ENCODE data around the gene SEMA5B. TPM values are rescaled to one million over a fixed set of nuclear protein-coding genes. Genes with fewer than 3 reads are reported as not detected.

Gene SEMA5B
- total and polyA plus RNA-seq, 4 donors, result 0.20 to 1.1 (median 0.23) TPM

GRCh38 chr3:122932251-122932967, 95.2 kb downstream of the SEMA5B start:
- Histone ChIP-seq H3K36me3 (ENCODE audit: control insufficient read depth in 4 of 4, insufficient read depth in 3 of 4, low read depth in 1 of 4, low read length in 3 of 4) (no peaks in the 10 kb centered on the region), H3K9me3 (ENCODE audit: control insufficient read depth in 4 of 4, low read length in 3 of 4) (no peaks in the 10 kb centered on the region), H3K4me3 (ENCODE audit: low read depth in 1 of 3, low read length in 3 of 3) (no peak overlapping the region), H3K4me1 (ENCODE audit: control insufficient read depth in 4 of 4, insufficient read depth in 4 of 4, low read length in 3 of 4) (no peaks in the 10 kb centered on the region), H3K27me3 (ENCODE audit: control insufficient read depth in 4 of 4, insufficient read depth in 4 of 4, low read length in 3 of 4) (no peaks in the 10 kb centered on the region), H3K9ac (ENCODE audit: low read depth in 1 of 2, low read length in 2 of 2) (no peak overlapping the region), H3K27ac (ENCODE audit: low read depth in 1 of 2, low read length in 2 of 2) (no peak overlapping the region)
- 54% methylated on average over 5 of the region's 5 CpGs for WGBS
- TF ChIP-seq HNF4A (conservative IDR thresholded peaks at IDR 0.05) (peak in 1 of 2 donors; percentile 38), JUND (IDR thresholded peaks at IDR 0.05) (no peak), RXRA (IDR thresholded peaks at IDR 0.05) (peak in 1 of 2 donors; percentile 6)
- no peak for DNase-seq (ENCODE audit: low spot score)

GRCh38 chr3:122931636-122932035, 95.9 kb downstream of the SEMA5B start:
- H3K27ac ChIP-seq (ENCODE audit: low read depth in 1 of 2, low read length in 2 of 2), result no peak overlapping the region
- no peaks in the 10 kb centered on the region for H3K27me3 ChIP-seq (ENCODE audit: control insufficient read depth in 4 of 4, insufficient read depth in 4 of 4, low read length in 3 of 4)
- WGBS, result 89% methylated on average over 4 of the region's 4 CpGs
- no peak for TF ChIP-seq FOXA2 (IDR thresholded peaks at IDR 0.05)
- H3K36me3 ChIP-seq (ENCODE audit: control insufficient read depth in 4 of 4, insufficient read depth in 3 of 4, low read depth in 1 of 4, low read length in 3 of 4), result no peaks in the 10 kb centered on the region
- DNase-seq (ENCODE audit: low spot score), result no peak
- H3K9ac ChIP-seq (ENCODE audit: low read depth in 1 of 2, low read length in 2 of 2), result no peak overlapping the region
- no peaks in the 10 kb centered on the region for H3K4me1 ChIP-seq (ENCODE audit: control insufficient read depth in 4 of 4, insufficient read depth in 4 of 4, low read length in 3 of 4)
- H3K9me3 ChIP-seq (ENCODE audit: control insufficient read depth in 4 of 4, low read length in 3 of 4), result no peaks in the 10 kb centered on the region
- H3K4me3 ChIP-seq (ENCODE audit: low read depth in 1 of 3, low read length in 3 of 3), result no peak overlapping the region

DNA sequence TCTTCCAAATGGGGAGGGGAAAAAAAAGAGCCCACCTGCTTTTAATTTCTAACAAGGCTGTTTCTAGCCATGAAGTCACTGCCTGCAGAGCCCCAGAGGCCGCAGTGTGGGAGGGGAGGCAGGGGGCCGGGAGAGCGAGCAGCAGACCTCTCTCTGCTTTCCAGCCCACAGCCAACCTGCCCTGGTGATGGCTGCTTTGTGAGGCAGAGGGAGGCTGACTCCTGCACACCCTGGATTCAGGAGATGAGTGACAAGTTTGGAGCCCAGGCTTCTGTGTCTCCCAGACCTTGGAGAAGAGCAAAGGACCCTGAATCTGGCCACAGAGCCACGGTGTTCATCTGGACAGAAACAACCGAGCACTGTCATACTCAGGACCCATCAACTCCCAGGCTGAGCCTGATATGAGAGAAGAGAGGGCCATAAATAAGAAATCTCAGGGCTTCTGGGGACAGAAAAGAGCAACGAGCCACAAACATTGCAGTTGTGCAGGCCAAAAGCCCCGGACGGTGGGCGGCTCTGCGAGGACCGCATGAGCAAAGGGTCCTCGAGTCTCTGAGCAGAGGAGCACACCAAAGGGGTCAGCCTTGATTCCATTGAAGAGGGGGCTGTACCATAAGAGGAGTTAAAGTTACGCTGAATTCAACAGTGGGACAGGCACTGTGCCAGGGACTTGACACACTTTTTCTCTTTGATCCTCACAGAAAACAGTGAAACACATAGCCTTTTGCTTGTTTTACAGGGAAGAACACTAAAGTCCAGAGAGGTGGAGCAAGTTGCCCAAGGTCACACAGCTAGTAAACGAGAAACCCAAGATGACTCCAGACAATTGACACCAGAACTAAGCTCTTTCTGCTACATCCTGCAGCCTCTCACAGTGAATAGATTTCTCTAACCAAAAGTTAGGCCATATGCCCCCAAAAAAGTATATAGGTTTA, 97.2 kb downstream of the SEMA5B start:
- WGBS, result 86% methylated on average over 14 of the region's 14 CpGs
- DNase-seq (ENCODE audit: low spot score), result no peak

More for the DNA sequence above, 97.2 kb downstream of the SEMA5B start:
- Histone ChIP-seq H3K27ac (ENCODE audit: low read depth in 1 of 2, low read length in 2 of 2) (no peak overlapping the region), H3K4me3 (ENCODE audit: low read depth in 1 of 3, low read length in 3 of 3) (no peak overlapping the region), H3K4me1 (ENCODE audit: control insufficient read depth in 4 of 4, insufficient read depth in 4 of 4, low read length in 3 of 4) (no peaks in the 10 kb centered on the region), H3K9me3 (ENCODE audit: control insufficient read depth in 4 of 4, low read length in 3 of 4) (no peaks in the 10 kb centered on the region), H3K27me3 (ENCODE audit: control insufficient read depth in 4 of 4, insufficient read depth in 4 of 4, low read length in 3 of 4) (no peaks in the 10 kb centered on the region), H3K36me3 (ENCODE audit: control insufficient read depth in 4 of 4, insufficient read depth in 3 of 4, low read depth in 1 of 4, low read length in 3 of 4) (no peaks in the 10 kb centered on the region), H3K9ac (ENCODE audit: low read depth in 1 of 2, low read length in 2 of 2) (no peak overlapping the region)
- no peak for TF ChIP-seq YY1 (IDR thresholded peaks at IDR 0.05)
- TF ChIP-seq FOXA1 (IDR thresholded peaks at IDR 0.05), result no peak
- no peak for TF ChIP-seq SP1 (IDR thresholded peaks at IDR 0.05)
- no peak for TF ChIP-seq RAD21 (IDR thresholded peaks at IDR 0.05)
- TF ChIP-seq, protein P1, sequence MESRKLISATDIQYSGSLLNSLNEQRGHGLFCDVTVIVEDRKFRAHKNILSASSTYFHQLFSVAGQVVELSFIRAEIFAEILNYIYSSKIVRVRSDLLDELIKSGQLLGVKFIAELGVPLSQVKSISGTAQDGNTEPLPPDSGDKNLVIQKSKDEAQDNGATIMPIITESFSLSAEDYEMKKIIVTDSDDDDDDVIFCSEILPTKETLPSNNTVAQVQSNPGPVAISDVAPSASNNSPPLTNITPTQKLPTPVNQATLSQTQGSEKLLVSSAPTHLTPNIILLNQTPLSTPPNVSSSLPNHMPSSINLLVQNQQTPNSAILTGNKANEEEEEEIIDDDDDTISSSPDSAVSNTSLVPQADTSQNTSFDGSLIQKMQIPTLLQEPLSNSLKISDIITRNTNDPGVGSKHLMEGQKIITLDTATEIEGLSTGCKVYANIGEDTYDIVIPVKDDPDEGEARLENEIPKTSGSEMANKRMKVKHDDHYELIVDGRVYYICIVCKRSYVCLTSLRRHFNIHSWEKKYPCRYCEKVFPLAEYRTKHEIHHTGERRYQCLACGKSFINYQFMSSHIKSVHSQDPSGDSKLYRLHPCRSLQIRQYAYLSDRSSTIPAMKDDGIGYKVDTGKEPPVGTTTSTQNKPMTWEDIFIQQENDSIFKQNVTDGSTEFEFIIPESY (IDR thresholded peaks at IDR 0.05), result no peak
- TF ChIP-seq GABPA (IDR thresholded peaks at IDR 0.05 in 1 of 2, conservative IDR thresholded peaks at IDR 0.05 in 1 of 2), result no peak
- no peak for TF ChIP-seq FOXA2 (IDR thresholded peaks at IDR 0.05)
- no peak for TF ChIP-seq HNF4G (IDR thresholded peaks at IDR 0.05)
- TF ChIP-seq REST (IDR thresholded peaks at IDR 0.05), result no peak
- no peak for TF ChIP-seq HNF4A (conservative IDR thresholded peaks at IDR 0.05)
- TF ChIP-seq, protein P2, sequence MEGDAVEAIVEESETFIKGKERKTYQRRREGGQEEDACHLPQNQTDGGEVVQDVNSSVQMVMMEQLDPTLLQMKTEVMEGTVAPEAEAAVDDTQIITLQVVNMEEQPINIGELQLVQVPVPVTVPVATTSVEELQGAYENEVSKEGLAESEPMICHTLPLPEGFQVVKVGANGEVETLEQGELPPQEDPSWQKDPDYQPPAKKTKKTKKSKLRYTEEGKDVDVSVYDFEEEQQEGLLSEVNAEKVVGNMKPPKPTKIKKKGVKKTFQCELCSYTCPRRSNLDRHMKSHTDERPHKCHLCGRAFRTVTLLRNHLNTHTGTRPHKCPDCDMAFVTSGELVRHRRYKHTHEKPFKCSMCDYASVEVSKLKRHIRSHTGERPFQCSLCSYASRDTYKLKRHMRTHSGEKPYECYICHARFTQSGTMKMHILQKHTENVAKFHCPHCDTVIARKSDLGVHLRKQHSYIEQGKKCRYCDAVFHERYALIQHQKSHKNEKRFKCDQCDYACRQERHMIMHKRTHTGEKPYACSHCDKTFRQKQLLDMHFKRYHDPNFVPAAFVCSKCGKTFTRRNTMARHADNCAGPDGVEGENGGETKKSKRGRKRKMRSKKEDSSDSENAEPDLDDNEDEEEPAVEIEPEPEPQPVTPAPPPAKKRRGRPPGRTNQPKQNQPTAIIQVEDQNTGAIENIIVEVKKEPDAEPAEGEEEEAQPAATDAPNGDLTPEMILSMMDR (IDR thresholded peaks at IDR 0.05; ENCODE audit: low read depth, low read length, missing input control), result no peak
- TF ChIP-seq, protein P3, sequence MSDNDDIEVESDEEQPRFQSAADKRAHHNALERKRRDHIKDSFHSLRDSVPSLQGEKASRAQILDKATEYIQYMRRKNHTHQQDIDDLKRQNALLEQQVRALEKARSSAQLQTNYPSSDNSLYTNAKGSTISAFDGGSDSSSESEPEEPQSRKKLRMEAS (IDR thresholded peaks at IDR 0.05), result no peak
- no peak for TF ChIP-seq EGR1 (IDR thresholded peaks at IDR 0.05; ENCODE audit: low read depth in 2 of 2)
- TF ChIP-seq RXRA (IDR thresholded peaks at IDR 0.05), result no peak

Measured in liver (tissue), 9 donors.